Measurements from ENCODE around the gene BBC3. TPM values are rescaled to one million over a fixed set of nuclear protein-coding genes. Genes with fewer than 3 reads are reported as not detected.
A peak's percentile ranks its signal among the peaks of the same experiment; 100 is the strongest.
"Not testable (repeated sequence)": the region's sequence is repeated elsewhere in the genome, so short reads cannot be mapped to it uniquely, and the experiment has no call there.

BBC3 gene
- total RNA-seq (2014; rRNA removed), result 3.3 and 6.8 TPM in 2 replicates
- 4.0 TPM for polyA plus RNA-seq (2012)

- DNase-seq (ENCODE audit: low read depth), result no peak
Measured at GRCh38 chr19:47230921-47231214, at the start of gene BBC3. Gene BBC3 (minus strand): TSS chr19:47231199. CDS start chr19:47228431, 2,768 bp downstream.

GRCh38 chr19:47280183-47280797, 49.3 kb upstream of the BBC3 start:
- no peak for DNase-seq (ENCODE audit: low read depth)

- DNase-seq (ENCODE audit: low read depth), result not testable (repeated sequence)
Measured at GRCh38 chr19:47276513-47276912, 45.5 kb upstream of the BBC3 start.

- no peak for DNase-seq (ENCODE audit: low read depth)
Measured at GRCh38 chr19:47275791-47276461, 44.9 kb upstream of the BBC3 start.

- DNase-seq (ENCODE audit: low read depth), result no peak
Measured at GRCh38 chr19:47274891-47275761, 44.1 kb upstream of the BBC3 start.

GRCh38 chr19:47274071-47274890, 43.3 kb upstream of the BBC3 start, which contains the start of gene INAFM1:
Gene INAFM1 (plus strand): TSS chr19:47274885. CDS start chr19:47274920, 35 bp downstream.
- DNase-seq (ENCODE audit: low read depth), result peak; percentile 86

- DNase-seq (ENCODE audit: low read depth), result peak; percentile 89
Measured at GRCh38 chr19:47273313-47274070, 42.5 kb upstream of the BBC3 start.

GRCh38 chr19:47272448-47273312, 41.7 kb upstream of the BBC3 start:
- DNase-seq (ENCODE audit: low read depth), result no peak

- no peak for DNase-seq (ENCODE audit: low read depth)
Measured at GRCh38 chr19:47271949-47272348, 41.0 kb upstream of the BBC3 start.

GRCh38 chr19:47270408-47270807, 39.4 kb upstream of the BBC3 start:
- no peak for DNase-seq (ENCODE audit: low read depth)

- no peak for DNase-seq (ENCODE audit: low read depth)
Measured at GRCh38 chr19:47269596-47269995, 38.6 kb upstream of the BBC3 start.

- DNase-seq (ENCODE audit: low read depth), result no peak
Measured at GRCh38 chr19:47268028-47268427, 37.0 kb upstream of the BBC3 start.

- no peak for DNase-seq (ENCODE audit: low read depth)
Measured at GRCh38 chr19:47267350-47267759, 36.4 kb upstream of the BBC3 start.

GRCh38 chr19:47266401-47266941, 35.5 kb upstream of the BBC3 start:
- no peak for DNase-seq (ENCODE audit: low read depth)

GRCh38 chr19:47264629-47265028, 33.6 kb upstream of the BBC3 start:
- DNase-seq (ENCODE audit: low read depth), result no peak

GRCh38 chr19:47261946-47262793, 31.2 kb upstream of the BBC3 start:
- DNase-seq (ENCODE audit: low read depth), result not testable (repeated sequence)

- DNase-seq (ENCODE audit: low read depth), result no peak
Measured at GRCh38 chr19:47260476-47260875, 29.5 kb upstream of the BBC3 start.

- no peak for DNase-seq (ENCODE audit: low read depth)
Measured at GRCh38 chr19:47258895-47259555, 28.0 kb upstream of the BBC3 start.

All from LHCN-M2 (cell line).